Breast epithelium (tissue), 4 donors: ENCODE measurements around the gene OSGIN1. TPM values are rescaled to one million over a fixed set of nuclear protein-coding genes. Genes with fewer than 3 reads are reported as not detected.
"Not testable (repeated sequence)": the region's sequence is repeated elsewhere in the genome, so short reads cannot be mapped to it uniquely, and the experiment has no call there.

Source experiments
- DNase-seq, 2 donors: peaks; one replicate each; pipeline ENCODE4 v3.0.0-alpha.2; 2019; ENCODE audit warnings: low spot score in 2 of 2
- H3K27ac ChIP-seq, 2 donors: fragments of 200-600 bp; sonication (generic) in 1 of 2; one replicate each; pipeline ENCODE4 v1.5.1; 2016 to 2019; ENCODE audit warnings: mild to moderate bottlenecking in 1 of 2
- H3K27me3 ChIP-seq, 2 donors: fragments of 200-600 bp; sonication (generic) in 1 of 2; one replicate each; pipeline versions ENCODE4 v1.5.1 to v1.6.0; 2017 to 2019; ENCODE audit warnings: control low read depth in 1 of 2, mild to moderate bottlenecking in 1 of 2
- H3K36me3 ChIP-seq: fragments of 200-600 bp; one replicate; pipeline ENCODE4 v1.5.1; 2019
- H3K4me1 ChIP-seq, 2 donors: fragments of 200-600 bp; sonication (generic); one replicate each; pipeline ENCODE4 v1.5.1; 2016 to 2019; ENCODE audit warnings: control low read depth in 1 of 2
- H3K4me3 ChIP-seq, 3 donors: fragments of 200-600 bp; sonication (generic); 1 replicate in 2 of 3; 2 replicates in 1 of 3; pipeline ENCODE4 v1.5.1; 2016 to 2019; ENCODE audit warnings: mild to moderate bottlenecking in 3 of 3, moderate library complexity in 2 of 3
- H3K9me3 ChIP-seq, 2 donors: fragments of 200-600 bp; sonication (generic) in 1 of 2; one replicate each; pipeline ENCODE4 v1.5.1; 2016 to 2019; ENCODE audit warnings: control low read depth in 1 of 2
- CTCF ChIP-seq, 3 donors: fragments of 450-650 bp; IDR thresholded peaks; one replicate each; pipeline ENCODE4 v1.5.1; 2016 to 2017; ENCODE audit warnings: antibody characterized with exemption in 3 of 3, mild to moderate bottlenecking in 3 of 3, moderate library complexity in 3 of 3
- POLR2A ChIP-seq: fragments of 450-650 bp; IDR thresholded peaks from one replicate; pipeline ENCODE4 v1.6.1; 2016; ENCODE audit warnings: antibody characterized with exemption, mild to moderate bottlenecking, moderate library complexity
- POLR2AphosphoS5 ChIP-seq, 3 donors: sonication (generic); formaldehyde crosslinking; IDR thresholded peaks; one replicate each; pipeline ENCODE4 v1.6.1; 2017; ENCODE audit warnings: antibody characterized with exemption in 3 of 3
- intact Hi-C: fragments of 100-400 bp; cut with DNase I; formaldehyde crosslinking; loops from one replicate; pipeline ENCODE4 v1.15.1; 2023; ENCODE audit warnings: low total_unique reads
- total RNA-seq, 3 donors: library from RNA; depleted of rRNA; stranded (reverse); fragments of >200 nt; gene quantifications; one replicate each; pipeline ENCODE4 v1.1.0, GENCODE V29; 2016

Gene OSGIN1
- total RNA-seq, 3 donors from 2014 or later = 3.0 to 3.5 (median 3.3) TPM

- Histone ChIP-seq H3K4me1 (no peaks in the 10 kb centered on the region), H3K27me3 (no peaks in the 10 kb centered on the region), H3K27ac (no peak overlapping the region), H3K36me3 (no peaks in the 10 kb centered on the region), H3K4me3 (no peak overlapping the region), H3K9me3 (no peaks in the 10 kb centered on the region)
- TF ChIP-seq POLR2A (no peak), POLR2AphosphoS5 (IDR thresholded peaks at IDR 0.05) (no peak), CTCF (IDR thresholded peaks at IDR 0.05) (no peak)
- DNase-seq = no peak
- intact Hi-C loops = no loop called here
Measured at GRCh38 chr16:83946781-83947566, 6.1 kb upstream of the OSGIN1 start.

GRCh38 chr16:83947642-83948234 is 5.3 kb upstream of the OSGIN1 start:
- intact Hi-C loops = no loop called here
- no peak for TF ChIP-seq POLR2AphosphoS5 (IDR thresholded peaks at IDR 0.05)
- no peak for TF ChIP-seq POLR2A
- TF ChIP-seq CTCF (IDR thresholded peaks at IDR 0.05) = no peak
- Histone ChIP-seq H3K27me3 (no peaks in the 10 kb centered on the region), H3K9me3 (no peaks in the 10 kb centered on the region), H3K4me1 (peaks cover 0 to 3% of the 10 kb centered on the region in 2 donors), H3K27ac (no peak overlapping the region), H3K4me3 (no peak overlapping the region), H3K36me3 (no peaks in the 10 kb centered on the region)
- no peak for DNase-seq

GRCh38 chr16:83948914-83949723 is 3.9 kb upstream of the OSGIN1 start:
- intact Hi-C loops = no loop called here
- TF ChIP-seq CTCF (IDR thresholded peaks at IDR 0.05) (no peak), POLR2A (no peak), POLR2AphosphoS5 (IDR thresholded peaks at IDR 0.05) (no peak)
- H3K27ac ChIP-seq = no peak overlapping the region
- H3K9me3 ChIP-seq = no peaks in the 10 kb centered on the region
- peaks cover 0 to 8% of the 10 kb centered on the region in 2 donors for H3K4me1 ChIP-seq
- no peak for DNase-seq
- no peak overlapping the region for H3K4me3 ChIP-seq
- no peaks in the 10 kb centered on the region for H3K27me3 ChIP-seq
- H3K36me3 ChIP-seq = no peaks in the 10 kb centered on the region

GRCh38 chr16:83949724-83950001 is 3.4 kb upstream of the OSGIN1 start:
- H3K27ac ChIP-seq = no peak overlapping the region
- H3K9me3 ChIP-seq = no peaks in the 10 kb centered on the region
- H3K36me3 ChIP-seq = no peaks in the 10 kb centered on the region
- DNase-seq = no peak
- intact Hi-C loops = no loop called here
- no peak overlapping the region for H3K4me3 ChIP-seq
- H3K4me1 ChIP-seq = peaks cover 0 to 8% of the 10 kb centered on the region in 2 donors
- TF ChIP-seq POLR2A = no peak
- no peak for TF ChIP-seq CTCF (IDR thresholded peaks at IDR 0.05)
- TF ChIP-seq POLR2AphosphoS5 (IDR thresholded peaks at IDR 0.05) = no peak
- H3K27me3 ChIP-seq = no peaks in the 10 kb centered on the region

- DNase-seq, H3K27me3 ChIP-seq, H3K4me3 ChIP-seq, H3K36me3 ChIP-seq, intact Hi-C loops, H3K9me3 ChIP-seq, H3K27ac ChIP-seq, H3K4me1 ChIP-seq: not testable (repeated sequence)
Measured at GRCh38 chr16:83950862-83951399, 2.1 kb upstream of the OSGIN1 start.
